ENCODE results near the gene PTPN14.

The PTPN14 gene

GRCh38 chr1:214467078-214467585, 84.3 kb downstream of the PTPN14 start:
- TF ChIP-seq CTCF (IDR thresholded peaks at IDR 0.05; ENCODE audit: control extremely low read depth, extremely low read depth, low read depth, missing control alignments), result no peak
- POLR2A ChIA-PET, result interaction anchor here (0.6 kb wide), 1 partner anchor 15 kb away, joined by 3 read pairs; no protein-coding TSS in a partner anchor
- DNase-seq (ENCODE audit: extremely low spot score), result no peak
- CTCF ChIA-PET, result interaction anchor here (1.5 to 1.6 kb wide), 2 partner anchors 9 to 11 kb away, joined by 4 to 6 read pairs; no protein-coding TSS in a partner anchor

GRCh38 chr1:214466403-214467077, 84.9 kb downstream of the PTPN14 start:
- no peak for DNase-seq (ENCODE audit: extremely low spot score)
- TF ChIP-seq CTCF (IDR thresholded peaks at IDR 0.05; ENCODE audit: control extremely low read depth, extremely low read depth, low read depth, missing control alignments), result no peak
- ChIA-PET POLR2A (interaction anchor here (0.6 kb wide), 1 partner anchor 16 kb away, joined by 3 read pairs; no protein-coding TSS in a partner anchor), CTCF (interaction anchor here (1.5 kb wide), 1 partner anchor 8 kb away, joined by 6 read pairs; no protein-coding TSS in a partner anchor)

GRCh38 chr1:214464445-214465287, 86.7 kb downstream of the PTPN14 start:
- TF ChIP-seq CTCF (IDR thresholded peaks at IDR 0.05; ENCODE audit: control extremely low read depth, extremely low read depth, low read depth, missing control alignments), result no peak
- CTCF ChIA-PET, result no interaction called here
- DNase-seq (ENCODE audit: extremely low spot score), result no peak
- POLR2A ChIA-PET, result no interaction called here

GRCh38 chr1:214463596-214463995, 87.8 kb downstream of the PTPN14 start:
- ChIA-PET POLR2A (no interaction called here), CTCF (interaction anchor here (1.2 kb wide), 1 partner anchor 50 kb away, joined by 3 read pairs; no protein-coding TSS in a partner anchor)
- DNase-seq (ENCODE audit: extremely low spot score), result no peak
- TF ChIP-seq CTCF (IDR thresholded peaks at IDR 0.05; ENCODE audit: control extremely low read depth, extremely low read depth, low read depth, missing control alignments), result no peak

- no peak for DNase-seq (ENCODE audit: extremely low spot score)
- TF ChIP-seq CTCF (IDR thresholded peaks at IDR 0.05; ENCODE audit: control extremely low read depth, extremely low read depth, low read depth, missing control alignments), result no peak
- POLR2A ChIA-PET, result no interaction called here
- CTCF ChIA-PET, result interaction anchor here (1.2 kb wide), 1 partner anchor 50 kb away, joined by 3 read pairs; no protein-coding TSS in a partner anchor
Measured at GRCh38 chr1:214462882-214463281, 88.5 kb downstream of the PTPN14 start.

- TF ChIP-seq CTCF (IDR thresholded peaks at IDR 0.05; ENCODE audit: control extremely low read depth, extremely low read depth, low read depth, missing control alignments), result no peak
- POLR2A ChIA-PET, result no interaction called here
- CTCF ChIA-PET, result no interaction called here
- DNase-seq (ENCODE audit: extremely low spot score), result no peak
Measured at GRCh38 chr1:214461305-214461704, 90.1 kb downstream of the PTPN14 start.
